H1 (cell line): ENCODE data around the gene C1orf52. TPM values are rescaled to one million over a fixed set of nuclear protein-coding genes. Genes with fewer than 3 reads are reported as not detected.

Experiments used
- ASH2L ChIP-seq: fragments of 200-600, 300-600 bp; sonication (generic); IDR thresholded peaks from one replicate; pipeline ENCODE4 v1.7.1; 2017; ENCODE audit warnings: low read length
- BACH1 ChIP-seq: IDR thresholded peaks from 2 replicates; pipeline ENCODE4 v1.6.1; 2012; ENCODE audit warnings: low read length, improper control_type of control experiment
- CHD1 ChIP-seq: IDR thresholded peaks from 2 replicates; pipeline ENCODE4 v1.6.1; 2012; ENCODE audit warnings: low read depth, low read length, improper control_type of control experiment
- CHD2 ChIP-seq: IDR thresholded peaks from 2 replicates; pipeline ENCODE4 v1.6.1; 2012; ENCODE audit warnings: low read length, improper control_type of control experiment
- CREB1 ChIP-seq: IDR thresholded peaks from 2 replicates; pipeline ENCODE4 v1.6.1; 2012; ENCODE audit warnings: inconsistent platforms
- EGR1 ChIP-seq: IDR thresholded peaks from 2 replicates; pipeline ENCODE4 v1.6.1; 2011; ENCODE audit warnings: low read depth, low read length, borderline replicate concordance
- EP300 ChIP-seq, 2 experiments: IDR thresholded peaks; 1 replicate in 1 of 2; 2 replicates in 1 of 2; pipeline ENCODE4 v1.6.1; 2011 to 2012; ENCODE audit warnings: low read depth in 2 of 2, low read length in 2 of 2, mild to moderate bottlenecking in 2 of 2, borderline replicate concordance in 1 of 2, inconsistent platforms in 1 of 2, moderate library complexity in 1 of 2
- GTF2F1 ChIP-seq: IDR thresholded peaks from 2 replicates; pipeline ENCODE4 v1.6.1; 2012; ENCODE audit warnings: low read depth, low read length, improper control_type of control experiment, borderline replicate concordance
- HDAC6 ChIP-seq: IDR thresholded peaks from one replicate; pipeline ENCODE4 v1.7.1; 2012; ENCODE audit warnings: low read depth, mild to moderate bottlenecking, inconsistent platforms, low read length, moderate library complexity
- JUND ChIP-seq: IDR thresholded peaks from 2 replicates; pipeline ENCODE4 v1.6.1; 2011; ENCODE audit warnings: mild to moderate bottlenecking, improper control_type of control experiment, low read length
- KDM5A ChIP-seq: fragments of 200-600 bp; IDR thresholded peaks from 2 replicates; pipeline ENCODE4 v1.7.1; 2012; ENCODE audit warnings: mild to moderate bottlenecking, low read length, inconsistent platforms, mixed read lengths
- RAD21 ChIP-seq, 2 experiments: IDR thresholded peaks in 1 of 2; conservative IDR thresholded peaks in 1 of 2; 2 replicates each; pipeline ENCODE4 v1.6.1; 2011; ENCODE audit warnings: low read depth in 2 of 2, low read length in 2 of 2, improper control_type of control experiment in 1 of 2, inconsistent platforms in 1 of 2, mild to moderate bottlenecking in 1 of 2, moderate library complexity in 1 of 2
- SP1 ChIP-seq: IDR thresholded peaks from 2 replicates; pipeline ENCODE4 v1.6.1; 2011; ENCODE audit warnings: low read depth, low read length
- SP2 ChIP-seq: IDR thresholded peaks from 2 replicates; pipeline ENCODE4 v1.6.1; 2012; ENCODE audit warnings: mild to moderate bottlenecking, low read length, inconsistent platforms
- SP4 ChIP-seq: IDR thresholded peaks from 2 replicates; pipeline ENCODE4 v1.6.1; 2012; ENCODE audit warnings: low read length, inconsistent platforms
- TBP ChIP-seq: IDR thresholded peaks from 2 replicates; pipeline ENCODE4 v1.6.1; 2011; ENCODE audit warnings: low read depth, low read length, improper control_type of control experiment
- YY1 ChIP-seq: IDR thresholded peaks from 2 replicates; pipeline ENCODE4 v1.6.1; 2011; ENCODE audit warnings: low read depth, mild to moderate bottlenecking, low read length
- polyA plus RNA-seq, 7 experiments: library from polyadenylated mRNA; depleted of rRNA in 3 of 7; stranded (reverse) in 5 of 7; unstranded in 2 of 7; fragments of >200 nt in 5 of 7; fragments of 200-250 nt in 2 of 7; gene quantifications; 1 replicate in 5 of 7; 2 replicates in 1 of 7; 4 replicates in 1 of 7; pipeline versions ENCODE4 v1.2.1 to v1.2.3, GENCODE V29; 2011 to 2013; ENCODE audit warnings: missing spikeins in 2 of 7, mixed read lengths in 2 of 7
- total RNA-seq: library from RNA; stranded (reverse); fragmentation: NEBNext Ultra II Directional; extraction: Animal tissue kit (Norgen Biotek cat#: 25700); gene quantifications from 2 replicates; pipeline ENCODE4 v1.2.1, GENCODE V29; 2021
- TF ChIP-seq, protein P1 (sequence below), 3 experiments: IDR thresholded peaks; 1 replicate in 2 of 3; 2 replicates in 1 of 3; pipeline versions ENCODE4 v1.5.1 to v1.6.1; 2011; ENCODE audit warnings: low read length in 3 of 3, mild to moderate bottlenecking in 3 of 3, inconsistent platforms in 2 of 3, low read depth in 1 of 3, moderate library complexity in 1 of 3; ENCODE audit not compliant: insufficient read depth in 1 of 3; ENCODE audit errors: control extremely low read depth in 1 of 3
- TF ChIP-seq, protein P2 (sequence below): IDR thresholded peaks from 2 replicates; pipeline ENCODE4 v1.6.1; 2012; ENCODE audit warnings: inconsistent platforms

The C1orf52 gene
- total and polyA plus RNA-seq, 2 of the 8 experiments (the other 6 are each of a cell fraction or from before 2014, with no cell fraction given): 29.2 to 39.1 TPM

DNA sequence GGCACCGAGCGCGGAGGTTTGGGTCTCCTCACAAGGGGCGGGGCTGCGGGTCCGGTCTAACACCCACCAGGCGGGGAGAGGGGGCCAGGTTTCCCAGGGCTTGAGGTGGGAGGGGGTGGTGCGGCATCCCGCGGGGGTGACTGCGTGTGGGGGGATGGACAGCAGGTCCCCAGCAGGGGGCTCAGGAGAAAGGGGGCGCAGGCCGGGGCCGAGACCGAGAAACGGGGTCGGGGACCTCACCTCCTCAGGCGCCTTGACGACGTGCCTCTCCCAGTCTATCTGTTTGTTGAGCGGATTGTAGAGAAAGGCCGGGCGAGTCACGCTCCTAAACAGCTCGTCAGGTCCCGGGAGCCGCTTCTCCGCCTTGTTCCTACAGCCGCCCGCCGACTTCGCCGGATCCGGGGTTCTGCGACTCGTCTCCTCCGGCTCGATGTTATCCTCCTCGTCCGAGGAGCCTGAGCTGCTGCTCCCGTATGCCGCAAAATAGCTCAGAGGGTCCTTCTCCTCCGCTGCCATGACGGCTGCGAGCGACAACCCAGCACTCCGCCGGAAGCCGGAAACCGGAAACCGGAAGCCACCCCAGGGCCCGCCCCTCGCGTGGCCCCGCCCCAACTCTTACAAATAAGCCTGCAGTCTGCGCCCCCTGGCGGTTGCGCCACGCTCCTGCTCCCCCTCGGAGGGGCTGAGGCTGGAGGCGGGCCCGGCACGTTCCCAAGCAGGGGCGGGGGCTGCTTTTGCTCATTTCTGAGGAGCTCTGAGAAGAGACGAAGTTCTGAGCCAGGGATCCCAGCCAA is at the start of gene C1orf52 (continued):
- peak; percentile 56 to 71 for TF ChIP-seq RAD21 (IDR thresholded peaks at IDR 0.05 in 1 of 2, conservative IDR thresholded peaks at IDR 0.05 in 1 of 2; ENCODE audit: low read depth in 2 of 2, low read length in 2 of 2)
- no peak for TF ChIP-seq CHD2
- peak; percentile 69 for TF ChIP-seq TBP
- TF ChIP-seq, protein P1, sequence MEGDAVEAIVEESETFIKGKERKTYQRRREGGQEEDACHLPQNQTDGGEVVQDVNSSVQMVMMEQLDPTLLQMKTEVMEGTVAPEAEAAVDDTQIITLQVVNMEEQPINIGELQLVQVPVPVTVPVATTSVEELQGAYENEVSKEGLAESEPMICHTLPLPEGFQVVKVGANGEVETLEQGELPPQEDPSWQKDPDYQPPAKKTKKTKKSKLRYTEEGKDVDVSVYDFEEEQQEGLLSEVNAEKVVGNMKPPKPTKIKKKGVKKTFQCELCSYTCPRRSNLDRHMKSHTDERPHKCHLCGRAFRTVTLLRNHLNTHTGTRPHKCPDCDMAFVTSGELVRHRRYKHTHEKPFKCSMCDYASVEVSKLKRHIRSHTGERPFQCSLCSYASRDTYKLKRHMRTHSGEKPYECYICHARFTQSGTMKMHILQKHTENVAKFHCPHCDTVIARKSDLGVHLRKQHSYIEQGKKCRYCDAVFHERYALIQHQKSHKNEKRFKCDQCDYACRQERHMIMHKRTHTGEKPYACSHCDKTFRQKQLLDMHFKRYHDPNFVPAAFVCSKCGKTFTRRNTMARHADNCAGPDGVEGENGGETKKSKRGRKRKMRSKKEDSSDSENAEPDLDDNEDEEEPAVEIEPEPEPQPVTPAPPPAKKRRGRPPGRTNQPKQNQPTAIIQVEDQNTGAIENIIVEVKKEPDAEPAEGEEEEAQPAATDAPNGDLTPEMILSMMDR (IDR thresholded peaks at IDR 0.05; ENCODE audit: control extremely low read depth in 1 of 3, insufficient read depth in 1 of 3, low read depth in 1 of 3, low read length in 3 of 3): peak; percentile 88 to 94 (median 89)
- TF ChIP-seq KDM5A: peak; percentile 64; the same call in 1 of the 2 replicates
- TF ChIP-seq BACH1: no peak
- peak; percentile 82 for TF ChIP-seq SP4
- no peak for TF ChIP-seq HDAC6
- TF ChIP-seq EP300 (IDR thresholded peaks at IDR 0.05; ENCODE audit: borderline replicate concordance in 1 of 2, low read depth in 2 of 2, low read length in 2 of 2): peak in 1 of 2 experiments; percentile 62; a peak in 1 of 3 replicates
- peak; percentile 63; the same call in 1 of the 2 replicates for TF ChIP-seq GTF2F1
- TF ChIP-seq SP2: no peak; the same call in 1 of the 2 replicates
- peak; percentile 80 for TF ChIP-seq SP1
- TF ChIP-seq, protein P2, sequence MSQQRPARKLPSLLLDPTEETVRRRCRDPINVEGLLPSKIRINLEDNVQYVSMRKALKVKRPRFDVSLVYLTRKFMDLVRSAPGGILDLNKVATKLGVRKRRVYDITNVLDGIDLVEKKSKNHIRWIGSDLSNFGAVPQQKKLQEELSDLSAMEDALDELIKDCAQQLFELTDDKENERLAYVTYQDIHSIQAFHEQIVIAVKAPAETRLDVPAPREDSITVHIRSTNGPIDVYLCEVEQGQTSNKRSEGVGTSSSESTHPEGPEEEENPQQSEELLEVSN: peak; percentile 83
- peak; percentile 69 for TF ChIP-seq ASH2L
- TF ChIP-seq YY1: peak; percentile 82; the same call in 1 of the 2 replicates
- no peak for TF ChIP-seq CHD1
- 0 out of 2 replicates have a peak, but pooled peaks have one; percentile 29 for TF ChIP-seq EGR1
- peak; percentile 81 for TF ChIP-seq CREB1
- TF ChIP-seq JUND: 0 out of 2 replicates have a peak, but pooled peaks have one; percentile 12
